Neural cell (in vitro differentiated cells): ENCODE results near the gene CEP170B.
"Not testable (repeated sequence)": the region's sequence is repeated elsewhere in the genome, so short reads cannot be mapped to it uniquely, and the experiment has no call there.

Source experiments
- CTCF ChIP-seq: fragments of 450-650 bp; IDR thresholded peaks from 2 replicates; pipeline ENCODE4 v1.5.1; 2014; ENCODE audit warnings: antibody characterized with exemption, mild to moderate bottlenecking, moderate library complexity; ENCODE audit not compliant: poor library complexity, severe bottlenecking
- EP300 ChIP-seq: fragments of 450-650 bp; conservative IDR thresholded peaks from 2 replicates; pipeline ENCODE4 v1.6.1; 2014; ENCODE audit warnings: antibody characterized with exemption, mild to moderate bottlenecking, moderate library complexity; ENCODE audit not compliant: poor library complexity, severe bottlenecking
- EZH2 ChIP-seq: fragments of 200-600, 300-800 bp; shearing (Covaris generic), sonication (generic); IDR thresholded peaks from 2 replicates; pipeline ENCODE4 v1.6.1; 2014; ENCODE audit warnings: antibody characterized with exemption, low read length, borderline replicate concordance, mild to moderate bottlenecking; ENCODE audit not compliant: insufficient read depth, poor library complexity, severe bottlenecking
- POLR2AphosphoS5 ChIP-seq: IDR thresholded peaks from 2 replicates; pipeline ENCODE4 v1.6.1; 2012
- RAD21 ChIP-seq: fragments of 450-650 bp; conservative IDR thresholded peaks from 2 replicates; pipeline ENCODE4 v1.6.1; 2014; ENCODE audit warnings: antibody characterized with exemption, mild to moderate bottlenecking, moderate library complexity
- REST ChIP-seq: IDR thresholded peaks from 2 replicates; pipeline ENCODE4 v1.6.1; 2012; ENCODE audit warnings: borderline replicate concordance
- SMC3 ChIP-seq: fragments of 450-650 bp; conservative IDR thresholded peaks from 2 replicates; pipeline ENCODE4 v1.6.1; 2014; ENCODE audit warnings: antibody characterized with exemption, mild to moderate bottlenecking, moderate library complexity; ENCODE audit not compliant: poor library complexity

GRCh38 chr14:104944436-104945205 lies 79.6 kb downstream of the CEP170B start:
- not testable (repeated sequence) for TF ChIP-seq EZH2, POLR2AphosphoS5, CTCF, EP300, RAD21, REST, SMC3
